Panc1 (cell line): ENCODE data around the gene MSMP. TPM values are rescaled to one million over a fixed set of nuclear protein-coding genes. Genes with fewer than 3 reads are reported as not detected.

Experiments
- ATAC-seq: fragments of 200-7000 bp; cut with Tn5 transposase; 2 replicates; pipeline ENCODE4 v1.9.1; 2020; ENCODE audit warnings: mild to moderate bottlenecking, moderate library complexity
- BruUV-seq: library from RNA; stranded (reverse); fragments of 400-500 nt; replicated peaks from 2 replicates; lab custom pipeline; 2021; lab: Mats Ljungman, UMichigan
- CTCF ChIA-PET: fragments of 300-600 bp; sonication (Branson Sonifier 250); formaldehyde crosslinking; loops from one replicate; lab custom pipeline; 2022; ENCODE audit warnings: antibody characterized with exemption; lab: Charles Lee
- POLR2A ChIA-PET: fragments of 300-600 bp; sonication (Branson Sonifier 250); formaldehyde crosslinking; loops from one replicate; lab custom pipeline; 2022; ENCODE audit warnings: antibody characterized with exemption; lab: Charles Lee
- DNase-seq: peaks from one replicate; pipeline ENCODE4 v3.0.0-alpha.2; 2010; ENCODE audit warnings: low read depth, low spot score
- H3K27ac ChIP-seq: 2 replicates; pipeline ENCODE4 v1.5.1; 2011; ENCODE audit warnings: mild to moderate bottlenecking, low read length, inconsistent platforms
- H3K27me3 ChIP-seq: fragments of 200-500 bp; sonication (Bioruptor generic); 2 replicates; pipeline ENCODE4 v1.6.0; 2014; ENCODE audit warnings: low read length, inconsistent platforms; ENCODE audit not compliant: control insufficient read depth, insufficient read depth
- H3K36me3 ChIP-seq: fragments of 200-500 bp; sonication (Bioruptor generic); 2 replicates; pipeline ENCODE4 v1.5.1; 2014; ENCODE audit warnings: inconsistent platforms, mild to moderate bottlenecking, low read length, moderate library complexity; ENCODE audit not compliant: control insufficient read depth, insufficient read depth
- H3K4me1 ChIP-seq: 2 replicates; pipeline ENCODE4 v1.5.1; 2011; ENCODE audit warnings: inconsistent platforms, mild to moderate bottlenecking, low read length, moderate library complexity; ENCODE audit not compliant: control insufficient read depth, insufficient read depth
- H3K4me3 ChIP-seq, 2 experiments: 2 replicates each; pipeline ENCODE4 v1.5.1; 2011 to 2012; ENCODE audit warnings: low read depth in 2 of 2, low read length in 2 of 2, mild to moderate bottlenecking in 2 of 2, inconsistent platforms in 1 of 2, moderate library complexity in 1 of 2
- H3K9me3 ChIP-seq: fragments of 200-500 bp; sonication (Bioruptor generic); 2 replicates; pipeline ENCODE4 v1.5.1; 2014; ENCODE audit warnings: low read depth, mild to moderate bottlenecking, inconsistent platforms, low read length, moderate library complexity; ENCODE audit not compliant: control insufficient read depth, insufficient read depth
- POLR2AphosphoS5 ChIP-seq: IDR thresholded peaks from 2 replicates; pipeline ENCODE4 v1.6.1; 2012; ENCODE audit warnings: mild to moderate bottlenecking, low read depth, low read length, moderate library complexity
- SIN3A ChIP-seq: IDR thresholded peaks from 2 replicates; pipeline ENCODE4 v1.6.1; 2012; ENCODE audit warnings: low read depth, mild to moderate bottlenecking, low read length, moderate library complexity, borderline replicate concordance; ENCODE audit not compliant: insufficient read depth
- TCF7L2 ChIP-seq: IDR thresholded peaks from 2 replicates; pipeline ENCODE4 v1.6.1; 2011; ENCODE audit warnings: mild to moderate bottlenecking, low read depth, low read length, inconsistent platforms
- in situ Hi-C: cut with HindIII; loops from 2 replicates; pipeline ENCODE4 v1.10.0; 2016; ENCODE audit warnings: low sequenced_read_pairs, low pct_unique_long_range_greater_than_20kb
- intact Hi-C: fragments of 100-400 bp; cut with micrococcal nuclease; formaldehyde crosslinking; loops from one replicate; pipeline ENCODE4 v1.10.0; 2022; ENCODE audit not compliant: unreplicated experiment
- total RNA-seq: library from RNA; stranded (reverse); gene quantifications from one replicate; pipeline ENCODE4 v1.2.1, GENCODE V29; 2021; ENCODE audit not compliant: unreplicated experiment
- TF ChIP-seq, protein P1 (sequence below), 2 experiments: IDR thresholded peaks; 2 replicates each; pipeline ENCODE4 v1.6.1; 2011 to 2012; ENCODE audit warnings: low read depth in 2 of 2, control low read depth in 1 of 2, low read length in 1 of 2, mild to moderate bottlenecking in 1 of 2, moderate library complexity in 1 of 2; ENCODE audit not compliant: insufficient read depth in 1 of 2
- TF ChIP-seq, protein P2 (sequence below): fragments of 450-650 bp; IDR thresholded peaks from 2 replicates; pipeline ENCODE4 v1.5.1; 2017; ENCODE audit warnings: mild to moderate bottlenecking

The MSMP gene
- total RNA-seq, 1 experiment from 2014 or later = 1.4 TPM

DNA sequence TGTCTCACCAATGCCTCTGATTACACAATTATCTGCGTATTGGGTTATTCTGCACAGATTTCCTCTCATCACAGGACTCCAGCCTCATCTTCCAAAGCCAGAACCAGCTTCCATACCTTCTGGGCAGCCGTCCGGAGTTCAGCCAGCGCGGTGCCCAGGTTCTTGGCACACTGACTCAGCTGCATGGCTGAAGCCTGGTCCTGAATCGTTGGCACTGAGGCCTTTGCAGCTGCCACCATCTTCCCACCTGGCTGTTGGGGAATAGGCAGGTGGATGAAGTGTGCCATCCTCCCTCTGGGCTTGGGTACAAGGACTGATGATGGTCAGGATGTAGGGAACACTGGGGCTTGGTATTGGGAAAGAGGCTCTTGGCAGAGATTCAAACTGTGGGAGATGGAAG lies 40.0 kb downstream of the MSMP start:
- H3K27ac ChIP-seq = no peak overlapping the region
- ATAC-seq = no peak
- ChIA-PET POLR2A (interaction anchor here (0.6 kb wide), 1 partner anchor 600 kb away, joined by 3 read pairs; no protein-coding TSS in a partner anchor), CTCF (interaction anchor here (1.2 kb wide), 1 partner anchor 18 kb away, joined by 4 read pairs; no protein-coding TSS in a partner anchor)
- H3K36me3 ChIP-seq = peaks cover 35% of the 10 kb centered on the region
- DNase-seq = no peak
- intact Hi-C loops = no loop called here
- H3K4me3 ChIP-seq = no peak overlapping the region
- no peaks in the 10 kb centered on the region for H3K27me3 ChIP-seq
- no TSS peak for BruUV-seq
- in situ Hi-C loops = no loop called here
- no peaks in the 10 kb centered on the region for H3K9me3 ChIP-seq
- H3K4me1 ChIP-seq = no peaks in the 10 kb centered on the region
- TF ChIP-seq, protein P1, sequence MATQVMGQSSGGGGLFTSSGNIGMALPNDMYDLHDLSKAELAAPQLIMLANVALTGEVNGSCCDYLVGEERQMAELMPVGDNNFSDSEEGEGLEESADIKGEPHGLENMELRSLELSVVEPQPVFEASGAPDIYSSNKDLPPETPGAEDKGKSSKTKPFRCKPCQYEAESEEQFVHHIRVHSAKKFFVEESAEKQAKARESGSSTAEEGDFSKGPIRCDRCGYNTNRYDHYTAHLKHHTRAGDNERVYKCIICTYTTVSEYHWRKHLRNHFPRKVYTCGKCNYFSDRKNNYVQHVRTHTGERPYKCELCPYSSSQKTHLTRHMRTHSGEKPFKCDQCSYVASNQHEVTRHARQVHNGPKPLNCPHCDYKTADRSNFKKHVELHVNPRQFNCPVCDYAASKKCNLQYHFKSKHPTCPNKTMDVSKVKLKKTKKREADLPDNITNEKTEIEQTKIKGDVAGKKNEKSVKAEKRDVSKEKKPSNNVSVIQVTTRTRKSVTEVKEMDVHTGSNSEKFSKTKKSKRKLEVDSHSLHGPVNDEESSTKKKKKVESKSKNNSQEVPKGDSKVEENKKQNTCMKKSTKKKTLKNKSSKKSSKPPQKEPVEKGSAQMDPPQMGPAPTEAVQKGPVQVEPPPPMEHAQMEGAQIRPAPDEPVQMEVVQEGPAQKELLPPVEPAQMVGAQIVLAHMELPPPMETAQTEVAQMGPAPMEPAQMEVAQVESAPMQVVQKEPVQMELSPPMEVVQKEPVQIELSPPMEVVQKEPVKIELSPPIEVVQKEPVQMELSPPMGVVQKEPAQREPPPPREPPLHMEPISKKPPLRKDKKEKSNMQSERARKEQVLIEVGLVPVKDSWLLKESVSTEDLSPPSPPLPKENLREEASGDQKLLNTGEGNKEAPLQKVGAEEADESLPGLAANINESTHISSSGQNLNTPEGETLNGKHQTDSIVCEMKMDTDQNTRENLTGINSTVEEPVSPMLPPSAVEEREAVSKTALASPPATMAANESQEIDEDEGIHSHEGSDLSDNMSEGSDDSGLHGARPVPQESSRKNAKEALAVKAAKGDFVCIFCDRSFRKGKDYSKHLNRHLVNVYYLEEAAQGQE (IDR thresholded peaks at IDR 0.05; ENCODE audit: insufficient read depth in 1 of 2, low read depth in 2 of 2, low read length in 1 of 2) = no peak
- TF ChIP-seq POLR2AphosphoS5 (no peak), SIN3A (no peak), TCF7L2 (no peak)
- TF ChIP-seq, protein P2, sequence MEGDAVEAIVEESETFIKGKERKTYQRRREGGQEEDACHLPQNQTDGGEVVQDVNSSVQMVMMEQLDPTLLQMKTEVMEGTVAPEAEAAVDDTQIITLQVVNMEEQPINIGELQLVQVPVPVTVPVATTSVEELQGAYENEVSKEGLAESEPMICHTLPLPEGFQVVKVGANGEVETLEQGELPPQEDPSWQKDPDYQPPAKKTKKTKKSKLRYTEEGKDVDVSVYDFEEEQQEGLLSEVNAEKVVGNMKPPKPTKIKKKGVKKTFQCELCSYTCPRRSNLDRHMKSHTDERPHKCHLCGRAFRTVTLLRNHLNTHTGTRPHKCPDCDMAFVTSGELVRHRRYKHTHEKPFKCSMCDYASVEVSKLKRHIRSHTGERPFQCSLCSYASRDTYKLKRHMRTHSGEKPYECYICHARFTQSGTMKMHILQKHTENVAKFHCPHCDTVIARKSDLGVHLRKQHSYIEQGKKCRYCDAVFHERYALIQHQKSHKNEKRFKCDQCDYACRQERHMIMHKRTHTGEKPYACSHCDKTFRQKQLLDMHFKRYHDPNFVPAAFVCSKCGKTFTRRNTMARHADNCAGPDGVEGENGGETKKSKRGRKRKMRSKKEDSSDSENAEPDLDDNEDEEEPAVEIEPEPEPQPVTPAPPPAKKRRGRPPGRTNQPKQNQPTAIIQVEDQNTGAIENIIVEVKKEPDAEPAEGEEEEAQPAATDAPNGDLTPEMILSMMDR = no peak

DNA sequence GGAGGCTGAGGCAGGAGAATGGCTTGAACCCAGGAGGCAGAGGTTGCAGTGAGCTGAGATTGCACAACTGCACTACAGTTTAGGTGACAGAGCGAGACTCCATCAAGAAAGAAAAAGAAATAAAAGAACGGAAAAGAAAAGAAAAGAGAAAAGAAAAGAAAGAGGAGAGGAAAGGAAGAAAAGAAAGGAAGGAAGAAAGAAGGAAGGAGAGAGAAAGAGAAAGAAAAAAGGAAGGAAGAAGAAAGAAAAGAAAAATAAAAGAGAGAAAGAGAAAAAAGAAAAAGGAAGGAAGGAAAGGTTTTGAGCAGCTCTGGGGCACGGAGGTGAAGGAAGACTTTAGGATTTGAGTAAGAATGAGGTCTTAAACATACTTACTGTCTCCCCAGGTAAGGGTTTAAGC lies 40.5 kb downstream of the MSMP start:
- TF ChIP-seq, protein P1 (IDR thresholded peaks at IDR 0.05; ENCODE audit: insufficient read depth in 1 of 2, low read depth in 2 of 2, low read length in 1 of 2) = no peak
- TF ChIP-seq, protein P2 = no peak
- TF ChIP-seq TCF7L2 (no peak), SIN3A (no peak), POLR2AphosphoS5 (no peak)
- no peaks in the 10 kb centered on the region for H3K27me3 ChIP-seq
- no peak overlapping the region for H3K27ac ChIP-seq
- intact Hi-C loops (no loop called here), in situ Hi-C loops (no loop called here)
- ATAC-seq (no peak), DNase-seq (no peak)
- H3K4me1 ChIP-seq = no peaks in the 10 kb centered on the region
- H3K4me3 ChIP-seq = no peak overlapping the region
- ChIA-PET CTCF (no interaction called here), POLR2A (no interaction called here)
- peaks cover 35% of the 10 kb centered on the region for H3K36me3 ChIP-seq
- BruUV-seq = no TSS peak
- no peaks in the 10 kb centered on the region for H3K9me3 ChIP-seq
